ENCODE data around the gene VGF. TPM values are rescaled to one million over a fixed set of nuclear protein-coding genes. Genes with fewer than 3 reads are reported as not detected.

Gene VGF
- total RNA-seq, 1 donor from 2014 or later = 8.7 TPM

DNA sequence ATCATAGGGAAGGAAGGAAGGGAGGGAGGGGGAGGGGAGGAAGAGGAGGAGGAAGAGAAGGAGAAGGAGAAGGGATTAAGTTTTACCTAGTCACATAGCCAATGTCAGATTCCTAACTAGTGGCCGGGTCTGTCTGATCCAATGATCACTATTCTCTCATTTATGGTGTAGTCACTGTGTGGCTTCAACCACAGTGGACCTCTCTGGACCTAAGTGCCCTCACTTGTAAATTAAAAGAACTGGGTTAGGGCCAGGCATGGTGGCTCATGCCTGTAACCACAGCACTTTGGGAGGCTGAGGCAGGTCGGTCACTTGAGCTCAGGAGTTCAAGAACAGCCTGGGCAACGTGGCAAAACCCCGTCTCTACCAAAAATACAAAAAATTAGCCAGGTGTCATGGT, 45.1 kb downstream of the VGF start:
- no peaks in the 10 kb centered on the region for H3K36me3 Mint-ChIP-seq (ENCODE audit: low read depth)
- peaks cover 3% of the 10 kb centered on the region for H3K27me3 Mint-ChIP-seq (ENCODE audit: low read depth)
- no peak for DNase-seq (ENCODE audit: low read depth, low spot score)
- H3K9me3 Mint-ChIP-seq = no peaks in the 10 kb centered on the region
- no peak overlapping the region for H3K27ac Mint-ChIP-seq (ENCODE audit: unreplicated experiment)
- H3K4me3 Mint-ChIP-seq = no peak overlapping the region
- TF ChIP-seq, protein P1, sequence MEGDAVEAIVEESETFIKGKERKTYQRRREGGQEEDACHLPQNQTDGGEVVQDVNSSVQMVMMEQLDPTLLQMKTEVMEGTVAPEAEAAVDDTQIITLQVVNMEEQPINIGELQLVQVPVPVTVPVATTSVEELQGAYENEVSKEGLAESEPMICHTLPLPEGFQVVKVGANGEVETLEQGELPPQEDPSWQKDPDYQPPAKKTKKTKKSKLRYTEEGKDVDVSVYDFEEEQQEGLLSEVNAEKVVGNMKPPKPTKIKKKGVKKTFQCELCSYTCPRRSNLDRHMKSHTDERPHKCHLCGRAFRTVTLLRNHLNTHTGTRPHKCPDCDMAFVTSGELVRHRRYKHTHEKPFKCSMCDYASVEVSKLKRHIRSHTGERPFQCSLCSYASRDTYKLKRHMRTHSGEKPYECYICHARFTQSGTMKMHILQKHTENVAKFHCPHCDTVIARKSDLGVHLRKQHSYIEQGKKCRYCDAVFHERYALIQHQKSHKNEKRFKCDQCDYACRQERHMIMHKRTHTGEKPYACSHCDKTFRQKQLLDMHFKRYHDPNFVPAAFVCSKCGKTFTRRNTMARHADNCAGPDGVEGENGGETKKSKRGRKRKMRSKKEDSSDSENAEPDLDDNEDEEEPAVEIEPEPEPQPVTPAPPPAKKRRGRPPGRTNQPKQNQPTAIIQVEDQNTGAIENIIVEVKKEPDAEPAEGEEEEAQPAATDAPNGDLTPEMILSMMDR (conservative IDR thresholded peaks at IDR 0.05) = no peak
- H3K4me1 Mint-ChIP-seq = peaks cover 29% of the 10 kb centered on the region

DNA sequence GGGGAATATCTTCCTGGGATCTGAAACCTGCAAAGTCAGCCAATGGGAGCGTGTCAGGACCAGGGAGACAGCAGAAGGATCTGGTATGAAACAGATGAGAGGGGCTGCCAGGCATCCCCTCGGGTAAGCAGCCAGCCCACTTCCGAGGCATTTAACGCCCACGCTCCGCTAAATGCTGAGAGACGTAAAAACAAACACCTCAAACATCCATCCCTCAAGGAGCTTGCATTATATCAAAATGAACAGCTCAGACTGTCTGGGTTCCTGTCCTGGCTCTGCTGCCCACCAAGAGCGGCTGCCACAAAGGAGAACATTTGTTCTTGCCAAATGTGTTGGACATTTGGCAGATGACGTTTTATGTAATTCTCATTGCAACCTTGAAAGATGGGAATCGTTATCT, 45.5 kb downstream of the VGF start:
- TF ChIP-seq, protein P1 (conservative IDR thresholded peaks at IDR 0.05) = no peak
- H3K27ac Mint-ChIP-seq (ENCODE audit: unreplicated experiment) = no peak overlapping the region
- H3K27me3 Mint-ChIP-seq (ENCODE audit: low read depth) = peaks cover 3% of the 10 kb centered on the region
- no peak for DNase-seq (ENCODE audit: low read depth, low spot score)
- no peaks in the 10 kb centered on the region for H3K9me3 Mint-ChIP-seq
- H3K36me3 Mint-ChIP-seq (ENCODE audit: low read depth) = no peaks in the 10 kb centered on the region
- peaks cover 28% of the 10 kb centered on the region for H3K4me1 Mint-ChIP-seq
- H3K4me3 Mint-ChIP-seq = no peak overlapping the region

DNA sequence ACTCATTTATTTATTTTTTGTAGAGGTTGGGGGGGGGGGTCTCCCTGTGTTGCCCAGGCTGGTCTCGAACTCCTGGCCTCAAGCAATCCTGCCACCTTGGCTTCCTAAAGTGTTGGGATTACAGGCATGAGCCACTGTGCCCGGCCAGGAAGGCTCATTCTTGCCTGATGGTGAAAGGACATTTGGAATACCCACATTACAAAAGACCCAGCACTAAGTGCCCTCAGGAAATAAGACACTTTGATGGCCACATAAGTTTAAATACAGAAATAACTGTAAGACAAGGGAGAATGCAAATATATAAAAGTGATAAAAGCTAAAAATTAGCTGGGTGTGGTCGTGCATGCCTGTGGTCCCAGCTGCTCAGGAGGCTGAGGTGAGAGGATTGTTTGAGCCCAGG, 46.5 kb downstream of the VGF start:
- Mint-ChIP-seq H3K27ac (ENCODE audit: unreplicated experiment) (no peak overlapping the region), H3K36me3 (ENCODE audit: low read depth) (no peaks in the 10 kb centered on the region), H3K9me3 (no peaks in the 10 kb centered on the region), H3K27me3 (ENCODE audit: low read depth) (peaks cover 3% of the 10 kb centered on the region), H3K4me1 (peaks cover 23% of the 10 kb centered on the region), H3K4me3 (no peak overlapping the region)
- TF ChIP-seq, protein P1 (conservative IDR thresholded peaks at IDR 0.05) = no peak
- DNase-seq (ENCODE audit: low read depth, low spot score) = no peak

DNA sequence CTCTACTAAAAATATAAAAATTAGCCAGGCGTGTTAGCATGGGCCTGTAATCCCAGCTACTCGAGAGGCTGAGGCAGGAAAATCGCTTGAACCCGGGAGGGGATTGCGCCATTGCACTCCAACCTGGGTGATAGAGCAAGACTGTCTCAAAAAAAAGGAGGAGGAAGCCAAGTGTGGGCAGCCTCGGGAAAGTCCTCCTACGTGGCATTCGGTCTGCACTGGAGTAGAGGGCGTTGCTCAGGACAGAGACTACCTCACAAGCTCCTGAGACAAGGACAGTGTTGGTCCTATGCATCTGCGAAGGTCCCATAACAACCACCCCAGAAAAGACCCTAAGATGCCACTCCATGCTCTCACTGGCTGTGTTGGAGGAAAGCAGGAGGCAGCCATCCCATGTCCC, 48.5 kb downstream of the VGF start:
- Mint-ChIP-seq H3K36me3 (ENCODE audit: low read depth) (no peaks in the 10 kb centered on the region), H3K4me3 (no peak overlapping the region), H3K9me3 (no peaks in the 10 kb centered on the region), H3K4me1 (peaks cover 9% of the 10 kb centered on the region), H3K27me3 (ENCODE audit: low read depth) (peaks cover under 1% of the 10 kb centered on the region), H3K27ac (ENCODE audit: unreplicated experiment) (no peak overlapping the region)
- no peak for DNase-seq (ENCODE audit: low read depth, low spot score)
- TF ChIP-seq, protein P1 (conservative IDR thresholded peaks at IDR 0.05) = no peak

DNA sequence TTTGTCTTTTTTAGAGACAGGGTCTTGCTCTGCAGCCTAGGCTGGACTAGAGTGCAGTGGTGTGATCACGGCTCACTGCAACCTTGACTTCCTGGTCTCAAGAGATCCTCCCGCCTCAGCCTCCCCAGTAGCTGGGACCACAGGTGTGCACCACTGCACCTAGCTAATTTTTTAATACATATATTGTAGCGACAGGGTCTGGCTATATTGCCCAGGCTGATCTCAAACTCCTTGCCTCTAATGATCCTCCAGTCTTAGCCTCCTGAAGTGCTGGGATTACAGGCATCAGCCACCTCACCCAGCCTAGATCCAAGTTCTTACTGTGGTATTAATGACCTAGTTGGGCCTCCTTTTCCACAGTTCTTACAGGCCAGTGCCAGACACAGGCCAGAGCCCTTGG, 50.2 kb downstream of the VGF start:
- H3K4me3 Mint-ChIP-seq = no peak overlapping the region
- no peaks in the 10 kb centered on the region for H3K27me3 Mint-ChIP-seq (ENCODE audit: low read depth)
- TF ChIP-seq, protein P1 (conservative IDR thresholded peaks at IDR 0.05) = no peak
- H3K27ac Mint-ChIP-seq (ENCODE audit: unreplicated experiment) = no peak overlapping the region
- H3K4me1 Mint-ChIP-seq = peaks cover 7% of the 10 kb centered on the region
- no peaks in the 10 kb centered on the region for H3K36me3 Mint-ChIP-seq (ENCODE audit: low read depth)
- no peak for DNase-seq (ENCODE audit: low read depth, low spot score)
- no peaks in the 10 kb centered on the region for H3K9me3 Mint-ChIP-seq

DNA sequence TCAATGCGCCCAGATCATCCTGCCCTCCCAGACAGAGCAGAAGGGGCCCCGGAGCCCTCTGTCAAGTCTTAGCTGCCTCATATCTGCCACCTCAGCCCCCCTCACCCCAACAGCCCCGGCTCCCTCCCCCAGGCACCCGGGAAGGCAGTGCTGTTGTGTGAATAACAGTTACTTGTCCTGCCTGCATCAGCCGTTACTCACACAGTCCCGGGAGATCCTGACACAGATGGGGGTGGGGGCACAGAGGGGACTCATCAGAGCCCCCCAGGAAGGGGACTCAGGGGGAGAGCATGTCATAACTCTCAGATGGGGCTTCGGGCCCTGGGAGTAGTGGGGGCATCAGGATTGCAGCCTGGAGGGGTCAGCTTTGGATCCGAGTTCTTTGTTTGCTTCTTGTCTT, 50.9 kb downstream of the VGF start:
- Mint-ChIP-seq H3K9me3 (no peaks in the 10 kb centered on the region), H3K4me1 (peaks cover under 1% of the 10 kb centered on the region), H3K27me3 (ENCODE audit: low read depth) (no peaks in the 10 kb centered on the region), H3K27ac (ENCODE audit: unreplicated experiment) (peak overlapping the region; percentile 62), H3K4me3 (no peak overlapping the region), H3K36me3 (ENCODE audit: low read depth) (no peaks in the 10 kb centered on the region)
- TF ChIP-seq, protein P1 (conservative IDR thresholded peaks at IDR 0.05) = no peak
- no peak for DNase-seq (ENCODE audit: low read depth, low spot score)

All from neural crest cell (in vitro differentiated cells).